Stimulated activated CD8-positive, alpha-beta memory T cell treated with anti-CD3 and anti-CD28 coated beads, Interleukin-7, amount 100 ng/mL, for 4 hours (primary cell): Measurements from ENCODE around the gene MAPK1IP1L.
A peak's percentile ranks its signal among the peaks of the same experiment; 100 is the strongest.

Experiments used
- DNase-seq, 2 donors: peaks; one replicate each; pipeline ENCODE4 v3.0.0-alpha.2; 2020; ENCODE audit warnings: low read depth in 2 of 2

Gene MAPK1IP1L

DNA sequence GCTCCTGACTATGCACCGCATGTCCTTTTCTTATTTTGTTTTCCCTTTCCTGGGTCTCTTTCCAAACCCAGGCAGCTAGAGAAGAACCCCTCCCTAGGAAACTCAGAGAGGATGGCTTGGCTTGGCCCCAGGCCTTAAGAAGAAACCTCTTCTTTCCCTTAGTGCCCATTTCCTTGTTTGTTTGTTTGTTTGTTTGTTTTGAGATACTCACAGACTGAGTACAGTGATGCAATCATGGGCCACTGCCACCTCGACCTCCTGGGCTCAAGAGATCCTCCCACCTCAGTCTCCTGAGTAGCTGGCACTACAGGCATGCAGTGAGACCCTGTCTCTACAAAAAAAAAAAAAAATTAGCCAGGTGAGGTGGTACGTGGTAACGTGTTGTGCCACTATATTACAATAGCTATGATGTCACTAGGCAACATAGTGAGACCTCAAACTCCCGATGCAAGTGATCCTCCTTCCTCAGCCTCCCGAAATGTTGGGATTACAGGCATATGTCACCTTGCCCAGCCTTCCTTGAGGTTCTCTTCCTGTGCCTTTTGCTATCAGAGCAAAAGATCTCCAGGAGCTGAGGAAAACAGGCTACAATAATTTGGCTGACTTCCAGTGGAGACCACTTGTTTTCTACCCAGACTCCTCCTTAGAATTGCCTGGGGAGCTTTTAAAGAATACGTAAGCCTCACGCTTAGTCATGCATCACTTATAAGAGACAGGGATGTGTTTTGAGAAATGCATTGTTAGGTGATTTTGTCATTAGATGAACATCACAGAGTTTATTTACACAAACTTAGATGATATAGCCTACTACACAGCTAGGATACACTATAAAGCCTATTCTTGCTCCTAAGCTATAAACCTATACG, 43.1 kb downstream of the MAPK1IP1L start:
- DNase-seq = no peak

DNA sequence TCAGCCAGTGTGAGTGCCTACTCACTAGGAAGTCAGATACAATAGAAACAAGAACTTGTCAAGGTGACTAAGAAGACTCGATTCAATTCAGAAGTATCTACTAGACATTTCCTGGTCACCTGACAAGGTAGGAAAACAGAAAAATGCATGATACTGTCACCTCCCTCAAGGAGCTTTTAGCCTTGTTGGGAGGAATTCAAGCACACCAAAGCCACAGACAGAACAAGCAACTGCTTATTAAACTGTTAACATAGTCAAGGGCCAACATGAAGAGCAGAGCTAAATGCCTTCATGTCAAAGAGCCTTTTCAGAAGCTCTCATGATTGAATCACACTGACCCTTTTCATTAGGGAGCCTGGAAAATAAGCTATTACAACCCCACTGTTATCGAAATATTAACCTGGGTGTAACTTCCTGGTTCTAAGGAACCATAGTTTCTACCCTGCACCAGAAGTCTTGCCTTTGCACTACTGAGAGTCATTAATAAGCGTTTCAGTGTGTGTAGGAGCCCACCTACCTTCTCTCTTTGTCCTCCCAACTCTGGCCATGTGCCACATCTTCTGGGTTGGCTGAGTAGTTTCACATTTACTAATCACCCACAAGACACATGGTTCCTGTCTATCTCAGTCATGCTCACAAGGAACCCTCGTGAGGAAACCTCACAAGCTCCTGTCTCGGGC, 46.6 kb downstream of the MAPK1IP1L start:
- peak; percentile 35 to 39 for DNase-seq

DNA sequence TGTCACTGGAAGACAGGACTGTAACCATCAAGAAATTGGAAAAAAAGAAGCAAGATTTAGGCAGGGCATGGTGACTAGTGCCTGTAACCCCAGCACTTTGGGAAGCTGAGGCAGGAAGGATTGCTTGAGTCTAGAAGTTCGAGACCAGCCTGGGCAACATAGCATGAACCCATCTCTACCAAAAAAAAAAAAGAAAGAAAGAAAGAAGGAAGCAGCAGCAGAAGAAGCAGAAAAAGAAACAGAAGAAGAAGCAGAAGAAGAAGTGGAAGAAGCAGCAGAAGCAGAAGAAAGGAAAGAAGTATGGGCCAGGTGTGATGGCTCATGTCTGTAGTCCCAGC, 47.1 kb downstream of the MAPK1IP1L start:
- no peak for DNase-seq

DNA sequence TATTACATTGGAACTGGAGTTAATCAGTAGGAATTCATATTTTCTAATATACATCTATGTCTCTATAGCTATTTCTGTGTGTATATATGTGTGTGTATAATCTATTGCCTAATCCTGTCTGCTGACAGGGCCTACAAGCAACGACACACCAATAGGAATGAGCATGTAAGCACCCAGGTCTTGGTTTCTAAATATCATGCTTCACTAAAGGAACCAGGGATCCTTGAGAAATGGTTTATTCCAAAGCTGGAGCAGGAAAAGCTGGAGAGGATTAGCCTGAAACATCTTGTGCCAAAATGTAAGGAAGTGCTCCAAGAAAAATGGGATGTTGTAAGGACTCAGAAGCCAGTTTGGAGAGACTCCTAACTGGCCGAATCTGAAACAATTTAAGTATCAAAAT, 48.3 kb downstream of the MAPK1IP1L start:
- DNase-seq = no peak

DNA sequence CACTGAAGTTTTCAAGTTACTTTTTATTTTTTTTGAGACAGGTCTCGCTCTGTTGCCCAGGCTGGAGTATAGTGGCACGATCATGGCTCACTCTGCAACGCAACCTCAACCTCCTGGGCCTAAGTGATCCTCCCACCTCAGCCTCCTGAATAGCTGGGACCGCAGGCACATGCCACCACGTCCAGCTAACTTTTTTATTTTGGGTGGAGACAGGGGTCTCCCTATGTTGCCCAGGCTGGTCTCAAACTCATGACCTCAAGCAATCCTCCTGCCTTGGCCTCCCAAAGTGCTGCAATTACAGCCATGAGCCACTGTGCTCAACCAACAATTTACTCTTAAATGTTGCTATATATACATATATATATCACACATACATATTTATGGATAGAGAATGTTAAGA, 50.3 kb downstream of the MAPK1IP1L start:
- no peak for DNase-seq

DNA sequence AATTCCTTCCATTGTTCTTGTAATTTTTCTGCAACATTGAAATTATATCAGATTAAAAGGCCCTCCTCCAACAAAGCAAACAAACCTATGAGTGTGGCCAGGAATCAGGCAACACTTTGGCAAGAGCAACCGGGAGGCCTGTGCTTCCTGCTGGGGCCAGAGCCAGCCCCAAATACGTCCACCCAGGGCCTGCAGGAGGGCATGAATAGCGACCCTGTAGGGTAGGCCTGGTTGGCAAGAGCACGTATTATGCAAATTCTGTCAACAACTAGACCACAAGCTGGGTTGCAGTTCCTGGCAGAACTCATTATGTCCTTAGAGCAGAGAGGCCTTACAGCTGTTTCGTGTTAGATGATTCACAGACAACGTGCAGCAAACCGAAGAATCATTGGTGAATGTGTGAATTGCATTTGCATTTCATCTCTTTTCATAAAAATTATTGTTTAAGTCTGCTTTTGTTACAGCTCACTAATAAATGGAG, 50.7 kb downstream of the MAPK1IP1L start:
- DNase-seq = peak in 1 of 2 donors; percentile 21

DNA sequence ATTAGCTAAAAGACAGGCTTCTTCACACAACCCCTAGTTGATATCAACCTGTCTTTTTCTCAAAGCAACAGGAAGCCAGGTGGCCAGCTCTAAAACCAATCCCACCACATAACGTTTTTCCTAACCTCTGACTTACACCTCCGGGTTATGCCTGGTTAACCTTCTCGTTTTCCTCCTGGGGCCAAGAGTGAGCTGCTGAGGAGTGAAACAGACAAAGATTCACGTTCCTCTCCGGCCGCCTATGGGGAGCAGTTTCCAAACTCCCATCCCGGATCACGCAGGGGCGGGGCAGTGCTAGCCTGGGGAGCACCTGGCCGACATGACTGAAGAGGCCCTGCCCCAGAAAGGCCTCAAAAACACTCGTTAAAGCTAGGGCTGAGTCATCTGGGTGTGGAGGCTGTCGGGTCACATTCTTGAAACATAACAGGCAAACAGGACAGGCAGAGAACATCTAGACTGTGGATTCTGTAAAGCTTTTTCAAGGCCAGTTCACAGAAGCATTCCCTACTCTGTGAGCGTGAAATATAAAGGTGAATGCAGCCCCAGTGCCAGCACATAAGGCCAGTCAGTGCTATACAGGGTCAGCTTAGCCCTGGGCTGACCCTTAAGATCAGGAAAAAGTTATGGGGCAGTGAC, 51.7 kb downstream of the MAPK1IP1L start:
- DNase-seq = peak in 1 of 2 donors; percentile 25

DNA sequence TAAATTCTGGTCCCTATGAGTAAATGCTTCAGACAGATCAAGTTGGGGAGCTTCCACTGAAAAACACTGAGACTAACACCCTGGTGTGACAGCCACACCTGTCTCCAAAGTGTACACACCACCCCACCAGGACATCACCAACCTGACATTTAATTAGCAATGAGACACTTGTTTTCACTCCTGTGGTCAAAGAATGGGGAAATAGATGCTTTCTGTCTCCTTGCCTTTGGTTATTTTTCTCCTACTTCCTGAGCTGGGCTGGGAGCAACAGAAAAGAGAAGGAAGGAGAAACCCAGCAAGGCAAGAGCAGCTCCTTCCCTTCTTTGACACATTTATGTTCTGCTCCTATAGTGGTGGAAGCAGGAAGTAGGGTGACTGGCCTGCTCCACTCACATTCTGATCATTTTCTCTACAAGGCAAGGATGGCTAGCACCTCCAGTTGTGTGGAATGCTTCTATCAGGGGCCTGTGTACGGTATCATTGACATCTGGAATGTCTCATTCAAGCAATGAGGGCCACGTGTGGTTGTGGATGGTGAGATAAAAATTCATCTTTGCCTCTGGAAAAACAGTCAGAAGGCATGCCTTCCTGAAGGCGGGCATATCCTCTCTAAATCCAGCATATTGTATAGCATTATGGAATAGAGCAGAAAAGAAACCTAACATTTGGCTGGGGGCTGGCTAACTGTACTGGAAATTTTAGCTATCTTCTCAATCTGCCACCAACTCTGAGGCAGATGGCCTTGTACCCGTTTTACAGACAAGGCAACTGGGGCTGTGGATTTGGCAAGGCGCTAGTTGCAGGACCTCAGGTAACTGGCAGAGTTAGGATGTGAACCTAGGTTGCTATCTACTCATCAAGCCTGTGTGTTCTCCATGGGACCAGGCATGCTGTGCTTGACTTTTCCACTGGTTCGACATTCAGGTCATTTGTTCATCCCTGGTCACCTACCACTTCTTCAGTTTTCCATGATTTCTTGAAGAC, 52.8 kb downstream of the MAPK1IP1L start:
- no peak for DNase-seq

DNA sequence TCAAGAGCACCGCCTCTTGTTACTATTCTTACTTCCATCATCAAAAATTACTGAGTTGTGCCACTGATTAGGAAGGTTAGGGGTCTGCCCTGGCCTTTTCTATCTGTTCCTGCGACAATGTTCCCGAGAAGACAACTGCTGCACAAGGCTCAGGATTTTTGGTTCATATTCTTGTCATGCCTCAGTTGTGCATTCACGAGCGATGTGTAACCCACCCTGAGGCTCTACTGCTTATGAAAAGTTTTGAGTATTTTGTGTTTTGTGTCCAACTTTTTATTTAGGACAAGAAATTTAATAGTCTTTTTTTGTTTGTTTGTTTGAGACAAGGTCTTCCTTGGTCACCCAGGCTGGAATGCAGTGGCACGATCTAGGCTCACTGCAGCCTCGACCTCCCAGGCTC, 54.5 kb downstream of the MAPK1IP1L start:
- no peak for DNase-seq

DNA sequence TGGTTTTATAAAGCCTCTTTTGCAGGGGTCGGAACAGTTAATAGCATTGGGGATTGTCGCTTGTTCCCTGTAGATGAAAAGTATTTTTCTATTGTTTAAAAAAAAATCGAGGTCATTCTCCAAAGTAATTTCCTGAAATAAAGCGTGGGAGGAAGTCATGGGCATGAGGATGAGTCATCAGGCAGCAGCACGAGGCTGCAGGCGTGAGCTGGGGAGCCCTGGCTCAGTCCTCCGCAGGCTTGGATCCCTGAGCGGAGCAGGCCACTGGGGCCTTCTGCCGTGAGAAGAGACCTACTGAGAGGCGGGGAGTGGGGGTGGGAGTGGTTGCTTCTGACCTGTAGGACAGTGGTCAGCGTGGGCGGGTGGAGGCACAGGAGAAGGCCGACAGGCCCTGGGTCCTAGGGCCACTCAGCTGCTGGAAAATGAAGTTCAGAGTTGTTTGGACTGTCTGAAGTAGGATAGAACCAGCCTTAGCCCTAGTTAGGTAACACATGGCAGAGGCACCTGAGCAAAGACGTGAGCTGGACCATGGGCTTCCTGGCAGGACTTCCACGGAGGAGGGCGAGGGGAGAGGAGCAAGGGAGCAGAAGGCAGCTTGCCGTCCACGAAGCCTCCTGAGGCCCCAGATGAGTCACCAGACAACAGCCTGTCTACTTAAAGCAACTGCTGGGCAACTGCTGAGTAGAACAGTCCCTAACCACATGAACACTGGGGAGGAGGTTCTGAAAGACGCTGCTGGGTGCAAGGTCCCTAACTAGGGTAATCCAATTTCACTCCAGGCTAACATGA, 56.5 kb downstream of the MAPK1IP1L start:
- peak in 1 of 2 donors; percentile 19 for DNase-seq

DNA sequence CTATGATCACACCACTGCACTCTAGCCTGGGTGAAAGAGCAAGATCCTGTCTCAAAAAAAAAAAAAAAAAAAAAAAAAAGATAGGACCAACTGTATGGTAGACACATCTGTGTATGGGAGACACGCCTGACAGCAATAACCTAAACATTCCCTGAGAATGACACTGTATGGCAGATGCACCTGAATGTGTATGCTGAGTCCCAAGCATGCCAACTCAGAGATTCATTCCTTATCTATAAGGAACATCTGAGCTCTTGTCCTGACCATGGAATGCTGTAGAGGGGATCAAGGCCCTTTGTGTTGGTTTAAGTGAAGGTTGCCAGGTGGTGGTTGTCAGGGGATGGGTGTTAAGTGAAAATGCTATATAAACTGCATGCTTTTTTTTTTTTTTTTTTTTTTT, 58.4 kb downstream of the MAPK1IP1L start:
- no peak for DNase-seq

DNA sequence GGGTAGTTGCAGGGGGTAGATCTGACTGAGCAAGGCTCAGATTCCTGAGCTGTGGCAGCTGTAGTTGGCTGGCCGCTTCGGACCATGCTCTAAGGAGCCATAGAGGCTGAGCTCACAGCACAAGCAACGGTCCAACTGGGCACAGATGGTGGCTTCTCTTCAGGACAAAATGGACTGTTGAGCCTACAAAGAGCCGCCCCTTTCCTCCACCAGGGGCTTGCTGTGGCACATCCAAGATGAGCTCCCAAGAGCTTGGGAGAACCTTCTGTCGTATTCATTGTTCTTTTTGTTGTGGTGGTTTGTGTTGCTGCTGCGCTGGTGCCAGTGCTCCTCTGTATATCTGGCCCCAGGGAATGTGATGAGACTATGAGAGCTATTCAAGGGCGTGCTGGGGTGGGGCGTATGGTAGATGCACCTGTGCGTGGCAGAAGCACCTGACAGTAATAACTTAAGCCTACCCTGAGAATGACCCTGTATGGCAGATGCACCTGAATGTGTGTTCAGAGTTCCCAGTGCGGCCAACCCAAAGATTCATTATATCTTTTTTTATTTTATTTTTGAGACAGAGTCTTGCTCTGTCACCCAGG, 59.8 kb downstream of the MAPK1IP1L start:
- DNase-seq = no peak

DNA sequence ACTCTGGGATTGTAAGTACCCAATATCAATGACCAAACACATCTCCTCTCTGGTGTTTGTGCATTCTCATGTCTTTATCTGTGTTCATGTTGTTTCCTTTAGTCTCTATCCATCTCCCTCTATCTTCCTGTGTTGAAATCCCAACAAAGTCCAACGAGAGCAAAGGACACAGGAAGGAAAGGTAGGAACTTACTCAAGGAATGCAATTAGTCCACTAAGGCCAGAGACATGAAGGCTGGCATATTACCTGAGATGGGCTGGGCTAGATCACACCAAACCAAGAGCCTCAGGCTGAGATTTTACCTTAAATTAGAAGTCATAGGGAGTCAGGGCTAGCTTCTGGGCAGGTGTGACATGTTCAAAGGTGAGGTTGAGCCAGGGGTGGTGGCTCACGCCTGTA, 63.3 kb downstream of the MAPK1IP1L start:
- DNase-seq = no peak

DNA sequence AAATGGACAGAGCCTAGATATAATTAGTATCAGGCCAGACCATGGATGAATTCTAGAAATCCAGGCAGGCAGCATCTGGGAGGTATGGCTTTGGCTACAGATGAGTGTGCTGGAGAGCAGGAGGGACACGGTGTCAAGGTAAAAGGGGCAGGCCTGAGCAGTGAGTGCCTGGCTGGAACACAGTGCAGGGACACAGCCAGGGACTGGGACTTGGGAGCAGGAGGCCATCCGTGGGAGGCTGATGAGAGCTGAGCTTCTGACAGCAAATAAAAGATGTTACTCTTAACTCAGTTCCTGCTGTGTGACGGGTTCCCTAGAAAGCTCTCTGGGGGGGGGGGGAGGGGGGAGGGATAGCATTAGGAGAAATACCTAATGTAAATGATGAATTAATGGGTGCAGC, 64.0 kb downstream of the MAPK1IP1L start:
- DNase-seq = no peak

DNA sequence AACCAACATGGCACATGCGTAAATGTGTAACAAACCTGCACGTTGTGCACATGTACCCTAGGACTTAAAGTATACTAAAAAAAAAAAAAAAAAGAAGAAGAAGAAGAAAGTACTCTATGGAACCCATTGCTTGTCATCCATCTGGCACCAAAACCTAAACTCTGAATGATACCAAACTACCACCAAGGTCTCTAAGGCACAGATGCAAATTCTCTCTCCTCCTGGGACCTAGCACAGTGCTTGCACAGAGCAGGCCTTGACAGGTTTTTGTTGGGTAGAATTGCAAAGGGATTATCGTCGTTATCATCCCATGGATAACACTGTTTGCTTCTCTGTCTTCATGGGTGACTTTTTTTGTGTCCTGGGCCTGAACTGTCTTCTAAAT, 64.4 kb downstream of the MAPK1IP1L start:
- no peak for DNase-seq

DNA sequence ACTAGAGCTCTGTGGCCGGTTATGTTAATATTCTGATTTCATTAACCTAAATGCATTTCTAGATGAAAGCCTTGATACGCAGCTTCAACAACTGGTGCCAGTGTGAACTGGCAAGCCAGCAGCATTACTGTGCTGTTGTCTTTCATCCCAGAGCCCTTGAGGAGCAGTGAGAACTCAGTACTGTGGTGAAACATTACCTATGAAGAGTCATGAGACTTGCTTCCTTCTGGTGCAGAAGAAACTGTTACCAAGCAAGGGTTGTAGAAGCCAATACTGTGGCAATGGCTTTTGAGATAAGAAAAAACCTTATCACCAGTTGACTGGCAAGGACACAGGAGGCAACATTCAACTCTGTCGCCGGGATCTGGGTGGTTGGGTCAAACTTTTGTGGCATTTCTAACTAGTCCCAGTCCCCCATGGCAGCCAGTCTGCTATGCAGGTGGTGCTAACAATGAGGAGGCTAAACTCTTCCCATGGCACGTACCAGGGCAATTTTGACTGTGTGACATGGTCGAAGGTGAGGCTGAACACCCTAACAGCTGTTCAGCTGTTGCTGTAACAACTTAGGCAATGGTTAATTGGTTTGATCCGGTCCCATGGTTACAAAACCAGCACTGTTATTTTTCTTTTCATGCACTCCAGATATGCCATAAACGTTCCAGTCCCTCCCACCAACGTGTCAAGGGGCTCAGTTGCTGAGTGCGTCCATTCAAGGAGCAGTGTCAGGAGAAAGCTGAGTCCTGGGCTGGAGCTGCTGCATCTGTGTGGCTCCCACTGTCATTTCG, 65.0 kb downstream of the MAPK1IP1L start:
- no peak for DNase-seq

DNA sequence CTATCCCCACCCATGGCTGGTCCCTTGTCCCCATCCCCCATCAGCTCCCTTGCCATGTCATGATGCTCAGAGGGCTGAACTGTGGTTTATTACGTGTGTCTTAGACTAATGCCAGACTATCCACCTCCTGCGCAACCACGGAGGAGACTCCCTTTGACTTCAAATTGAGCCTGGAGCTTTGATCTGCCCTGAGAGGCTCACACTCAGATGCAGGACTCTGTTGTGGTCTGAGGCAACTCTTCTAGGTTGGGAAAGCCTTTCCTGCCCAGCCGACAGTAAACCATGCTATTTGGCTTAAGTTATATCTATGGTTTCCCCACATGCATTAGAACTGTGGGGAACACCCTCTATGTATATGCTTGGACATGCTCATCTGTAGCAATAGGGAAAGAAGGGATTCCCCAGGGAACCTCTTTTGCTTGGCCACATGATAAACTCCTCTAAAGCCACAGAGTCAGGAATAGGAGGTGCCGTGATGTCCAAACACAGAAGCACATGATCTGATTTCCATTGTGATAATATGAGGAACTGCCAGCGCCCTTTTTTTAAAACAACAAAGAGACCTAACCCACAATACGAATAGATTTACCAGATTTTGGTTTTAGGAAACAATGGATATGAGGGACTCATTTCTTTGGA, 66.5 kb downstream of the MAPK1IP1L start:
- DNase-seq = no peak

DNA sequence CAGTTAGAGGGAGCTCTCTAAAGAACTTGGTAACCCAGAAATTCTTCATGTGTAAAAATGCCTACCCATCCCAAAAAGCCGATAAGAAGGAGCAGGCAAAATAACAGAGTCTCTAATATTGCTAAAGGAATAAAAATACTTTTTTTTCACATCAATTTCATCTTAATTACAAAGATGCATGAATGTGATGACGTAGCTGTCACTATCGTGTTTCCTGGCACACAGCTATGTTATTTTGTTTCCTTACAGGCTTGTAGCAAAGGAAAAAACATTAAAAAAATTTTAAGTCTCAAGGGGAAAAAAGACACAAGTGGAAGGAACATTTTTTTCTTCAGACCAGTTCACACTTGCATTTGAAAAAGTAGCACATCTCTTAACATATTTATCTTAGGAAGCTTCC, 67.3 kb downstream of the MAPK1IP1L start:
- no peak for DNase-seq
